WTC11 (cell line): ENCODE data around the gene FMNL2.

Source experiments
- CTCF ChIP-seq: fragments of 200-600 bp; IDR thresholded peaks from 2 replicates; pipeline ENCODE4 v1.8.0; 2022; ENCODE audit warnings: antibody characterized with exemption
- FOXJ3 ChIP-seq: sonication (generic); formaldehyde crosslinking; IDR thresholded peaks from 2 replicates; pipeline ENCODE4 v1.9.0; 2021; ENCODE audit warnings: missing genetic modification reagents, mild to moderate bottlenecking, borderline replicate concordance
- JAZF1 ChIP-seq: fragments of 250-450 bp; sonication (Bioruptor Pico); IDR thresholded peaks from 2 replicates; pipeline ENCODE4 v1.9.0; 2021; ENCODE audit warnings: moderate library complexity, mild to moderate bottlenecking, inconsistent platforms
- MXD4 ChIP-seq: fragments of 250-450 bp; sonication (Bioruptor Pico); IDR thresholded peaks from 2 replicates; pipeline ENCODE4 v1.8.0; 2021; ENCODE audit warnings: mild to moderate bottlenecking, moderate library complexity, borderline replicate concordance
- PRDM15 ChIP-seq: sonication (generic); formaldehyde crosslinking; IDR thresholded peaks from 2 replicates; pipeline ENCODE4 v1.8.0; 2022; ENCODE audit warnings: missing genetic modification reagents
- SMAD3 ChIP-seq: sonication (generic); formaldehyde crosslinking; IDR thresholded peaks from 2 replicates; pipeline ENCODE4 v1.8.0; 2022; ENCODE audit warnings: missing genetic modification reagents, mild to moderate bottlenecking, borderline replicate concordance
- SP1 ChIP-seq: sonication (generic); formaldehyde crosslinking; conservative IDR thresholded peaks from 2 replicates; pipeline ENCODE4 v1.8.1; 2022; ENCODE audit warnings: missing genetic modification reagents
- ZBTB43 ChIP-seq: sonication (generic); formaldehyde crosslinking; IDR thresholded peaks from 2 replicates; pipeline ENCODE4 v1.8.1; 2023; ENCODE audit warnings: mild to moderate bottlenecking, missing genetic modification reagents
- ZNF396 ChIP-seq: fragments of 250-450 bp; sonication (Bioruptor Pico); IDR thresholded peaks from 2 replicates; pipeline ENCODE4 v1.8.0; 2021; ENCODE audit warnings: mild to moderate bottlenecking, moderate library complexity, borderline replicate concordance
- ZNF423 ChIP-seq: fragments of 250-450 bp; sonication (Bioruptor Pico); IDR thresholded peaks from 2 replicates; pipeline ENCODE4 v2.1.2; 2022; ENCODE audit warnings: mild to moderate bottlenecking, moderate library complexity
- TF ChIP-seq, protein P1 (sequence below): sonication (generic); formaldehyde crosslinking; IDR thresholded peaks from 2 replicates; pipeline ENCODE4 v1.8.1; 2023; ENCODE audit warnings: mild to moderate bottlenecking, missing genetic modification reagents

GRCh38 chr2:152488075-152488474 is 153.1 kb downstream of the FMNL2 start:
- no peak for TF ChIP-seq FOXJ3
- no peak for TF ChIP-seq MXD4
- no peak for TF ChIP-seq CTCF
- no peak for TF ChIP-seq ZNF423 (CRISPR knock-in tag)
- no peak for TF ChIP-seq ZNF396 (CRISPR knock-in tag)
- TF ChIP-seq SMAD3 (CRISPR knock-in tag) = no peak
- no peak for TF ChIP-seq JAZF1 (CRISPR knock-in tag)
- no peak for TF ChIP-seq SP1 (CRISPR knock-in tag)
- TF ChIP-seq ZBTB43 (CRISPR knock-in tag) = no peak
- TF ChIP-seq, protein P1, sequence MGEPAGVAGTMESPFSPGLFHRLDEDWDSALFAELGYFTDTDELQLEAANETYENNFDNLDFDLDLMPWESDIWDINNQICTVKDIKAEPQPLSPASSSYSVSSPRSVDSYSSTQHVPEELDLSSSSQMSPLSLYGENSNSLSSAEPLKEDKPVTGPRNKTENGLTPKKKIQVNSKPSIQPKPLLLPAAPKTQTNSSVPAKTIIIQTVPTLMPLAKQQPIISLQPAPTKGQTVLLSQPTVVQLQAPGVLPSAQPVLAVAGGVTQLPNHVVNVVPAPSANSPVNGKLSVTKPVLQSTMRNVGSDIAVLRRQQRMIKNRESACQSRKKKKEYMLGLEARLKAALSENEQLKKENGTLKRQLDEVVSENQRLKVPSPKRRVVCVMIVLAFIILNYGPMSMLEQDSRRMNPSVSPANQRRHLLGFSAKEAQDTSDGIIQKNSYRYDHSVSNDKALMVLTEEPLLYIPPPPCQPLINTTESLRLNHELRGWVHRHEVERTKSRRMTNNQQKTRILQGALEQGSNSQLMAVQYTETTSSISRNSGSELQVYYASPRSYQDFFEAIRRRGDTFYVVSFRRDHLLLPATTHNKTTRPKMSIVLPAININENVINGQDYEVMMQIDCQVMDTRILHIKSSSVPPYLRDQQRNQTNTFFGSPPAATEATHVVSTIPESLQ (CRISPR knock-in tag) = no peak
- no peak for TF ChIP-seq PRDM15 (CRISPR knock-in tag)
